SU-DHL-6 (cell line): ENCODE data around the gene HGFAC.

Source experiments
- H2AFZ ChIP-seq: fragments of 200-600 bp; sonication (generic); 2 replicates; pipeline ENCODE4 v1.6.1; 2014; ENCODE audit warnings: low read depth, mild to moderate bottlenecking, moderate library complexity, mixed read lengths, antibody characterized with exemption, low read length; ENCODE audit not compliant: severe bottlenecking
- H3F3A ChIP-seq: fragments of 200-600 bp; shearing (Covaris generic); 2 replicates; pipeline ENCODE4 v1.6.0; 2016; ENCODE audit warnings: antibody characterized with exemption, mild to moderate bottlenecking; ENCODE audit not compliant: insufficient read depth
- H3K27ac ChIP-seq: fragments of 200-600 bp; sonication (generic); 2 replicates; pipeline ENCODE4 v1.5.1; 2016; ENCODE audit warnings: low read depth, mild to moderate bottlenecking, low read length, moderate library complexity, mixed read lengths
- H3K27me3 ChIP-seq: fragments of 200-600 bp; sonication (generic), shearing (Covaris generic); 2 replicates; pipeline ENCODE4 v1.6.0; 2014; ENCODE audit warnings: mild to moderate bottlenecking, low read length
- H3K36me3 ChIP-seq: fragments of 200-600 bp; sonication (generic); 2 replicates; pipeline ENCODE4 v1.6.1; 2014; ENCODE audit warnings: mild to moderate bottlenecking, low read length, mixed read lengths
- H3K4me2 ChIP-seq: fragments of 300-600, 200-600 bp; shearing (Covaris generic), sonication (generic); 2 replicates; pipeline ENCODE4 v1.6.0; 2014; ENCODE audit warnings: low read length, low read depth, mild to moderate bottlenecking; ENCODE audit not compliant: poor library complexity, severe bottlenecking
- H3K4me3 ChIP-seq: fragments of 200-600 bp; sonication (generic); 2 replicates; pipeline ENCODE4 v1.5.1; 2014; ENCODE audit warnings: antibody characterized with exemption, low read length, mild to moderate bottlenecking, mixed read lengths; ENCODE audit not compliant: insufficient read depth, poor library complexity, severe bottlenecking
- H3K79me2 ChIP-seq: fragments of 200-600 bp; sonication (generic); 2 replicates; pipeline ENCODE4 v1.6.1; 2014; ENCODE audit warnings: mild to moderate bottlenecking, low read length, moderate library complexity; ENCODE audit not compliant: insufficient read depth
- H3K9ac ChIP-seq: fragments of 200-600 bp; sonication (generic); 2 replicates; pipeline ENCODE4 v1.7.0; 2014; ENCODE audit warnings: mild to moderate bottlenecking, low read length
- H3K9me2 ChIP-seq: fragments of 200-600 bp; sonication (generic); replicated peaks from 2 replicates; pipeline ENCODE4 v1.6.1; 2014; ENCODE audit warnings: low read length; ENCODE audit not compliant: insufficient read depth
- H3K9me3 ChIP-seq: fragments of 200-600 bp; sonication (generic); 2 replicates; pipeline ENCODE4 v1.6.1; 2014; ENCODE audit warnings: low read length, mixed read lengths; ENCODE audit not compliant: insufficient read depth
- H4K20me1 ChIP-seq: fragments of 200-600 bp; sonication (generic); 2 replicates; pipeline ENCODE4 v1.6.1; 2014; ENCODE audit warnings: low read depth, mild to moderate bottlenecking, antibody characterized with exemption, low read length, moderate library complexity, mixed read lengths
- CTCF ChIP-seq: fragments of 200-600 bp; sonication (generic); IDR thresholded peaks from one replicate; pipeline ENCODE4 v1.5.1; 2017; ENCODE audit warnings: antibody characterized with exemption, mild to moderate bottlenecking, low read length, moderate library complexity; ENCODE audit not compliant: insufficient read depth, poor library complexity, severe bottlenecking
- EZH2phosphoT487 ChIP-seq: fragments of 200-600 bp; sonication (generic), shearing (Covaris generic); conservative IDR thresholded peaks from 2 replicates; pipeline ENCODE4 v1.6.1; 2018; ENCODE audit warnings: mild to moderate bottlenecking, antibody characterized with exemption, low read length, moderate library complexity, mixed read lengths

The HGFAC gene

GRCh38 chr4:3495204-3495975 lies 53.6 kb downstream of the HGFAC start:
- no peaks in the 10 kb centered on the region for H3K27me3 ChIP-seq
- H3K79me2 ChIP-seq, result no peaks in the 10 kb centered on the region
- no peaks in the 10 kb centered on the region for H3K36me3 ChIP-seq
- H3K4me3 ChIP-seq, result no peak overlapping the region
- H3K9me2 ChIP-seq, result no peaks in the 10 kb centered on the region
- no peaks in the 10 kb centered on the region for H3K9me3 ChIP-seq
- no peaks in the 10 kb centered on the region for H4K20me1 ChIP-seq
- H3F3A ChIP-seq, result no peaks in the 10 kb centered on the region
- no peak overlapping the region for H3K9ac ChIP-seq
- H3K4me2 ChIP-seq, result no peak overlapping the region
- TF ChIP-seq CTCF (no peak), EZH2phosphoT487 (no peak)
- no peak overlapping the region for H3K27ac ChIP-seq
- no peak overlapping the region for H2AFZ ChIP-seq

GRCh38 chr4:3496021-3496420 lies 54.3 kb downstream of the HGFAC start:
- no peak overlapping the region for H3K9ac ChIP-seq
- no peaks in the 10 kb centered on the region for H3K36me3 ChIP-seq
- H3K27me3 ChIP-seq, result no peaks in the 10 kb centered on the region
- no peaks in the 10 kb centered on the region for H3K79me2 ChIP-seq
- no peak overlapping the region for H2AFZ ChIP-seq
- TF ChIP-seq CTCF (no peak), EZH2phosphoT487 (no peak)
- no peak overlapping the region for H3K4me2 ChIP-seq
- H3K9me3 ChIP-seq, result no peaks in the 10 kb centered on the region
- H3K9me2 ChIP-seq, result no peaks in the 10 kb centered on the region
- H4K20me1 ChIP-seq, result no peaks in the 10 kb centered on the region
- no peak overlapping the region for H3K4me3 ChIP-seq
- H3K27ac ChIP-seq, result no peak overlapping the region
- H3F3A ChIP-seq, result no peaks in the 10 kb centered on the region

GRCh38 chr4:3497095-3497494 lies 55.3 kb downstream of the HGFAC start:
- Histone ChIP-seq H3K9ac (no peak overlapping the region), H3F3A (no peaks in the 10 kb centered on the region), H3K9me3 (no peaks in the 10 kb centered on the region), H3K79me2 (no peaks in the 10 kb centered on the region), H3K27me3 (no peaks in the 10 kb centered on the region), H3K36me3 (no peaks in the 10 kb centered on the region), H3K4me2 (no peak overlapping the region), H4K20me1 (no peaks in the 10 kb centered on the region), H3K9me2 (no peaks in the 10 kb centered on the region), H3K4me3 (no peak overlapping the region), H3K27ac (no peak overlapping the region), H2AFZ (no peak overlapping the region)
- TF ChIP-seq CTCF (no peak), EZH2phosphoT487 (no peak)
